Ramos (cell line): ENCODE measurements around the gene GMPPB.

Experiments used
- in situ Hi-C: fragments of 300-500 bp; cut with MboI; formaldehyde crosslinking; loops from one replicate; pipeline ENCODE4 v1.14.3; 2022; ENCODE audit warnings: low sequenced_read_pairs; ENCODE audit not compliant: unreplicated experiment

Gene GMPPB

DNA sequence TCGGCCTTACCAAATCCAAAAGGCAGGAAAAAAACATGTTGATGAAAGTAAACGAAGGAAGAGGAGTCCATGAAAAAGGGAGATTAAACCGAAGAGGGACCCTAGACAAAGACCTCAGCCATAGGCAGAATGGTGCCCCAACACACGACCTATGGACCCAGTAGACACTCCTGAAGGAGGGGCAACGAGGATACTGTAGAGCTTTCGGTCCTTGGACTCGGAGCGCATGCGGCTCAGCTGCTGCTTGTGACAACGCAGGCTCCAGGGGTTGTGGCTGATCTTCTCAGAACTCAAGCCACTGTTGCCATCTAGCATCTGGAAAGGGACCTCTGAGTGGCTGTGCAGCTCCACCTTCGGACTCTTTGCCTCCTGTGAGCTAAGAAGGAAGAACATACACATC lies 8.8 kb upstream of the GMPPB start:
- in situ Hi-C loops, result no loop called here

- in situ Hi-C loops, result no loop called here
These were observed 6.3 kb upstream of the GMPPB start for GRCh38 chr3:49729966-49730609.

DNA sequence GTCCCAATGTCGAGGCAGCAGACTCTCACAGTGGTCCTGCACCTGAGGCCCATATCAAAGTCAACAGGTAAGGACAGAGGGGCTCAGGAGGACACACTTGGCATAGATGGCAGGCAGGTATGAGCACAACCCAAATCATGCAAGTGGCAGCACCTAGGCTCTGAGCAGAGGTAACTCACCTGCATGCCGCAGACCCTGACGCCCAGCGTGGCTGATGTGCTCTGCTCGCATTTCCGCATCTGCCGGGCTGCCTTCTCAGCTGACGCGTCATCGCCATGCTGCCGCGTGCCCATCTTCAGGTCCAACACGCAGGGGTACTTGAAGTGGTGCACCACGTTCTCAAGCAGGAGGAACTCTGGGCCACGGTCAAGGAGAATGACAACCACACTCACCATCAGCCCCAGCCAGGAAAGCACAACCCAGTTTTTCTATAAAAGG lies 4.2 kb upstream of the GMPPB start:
- in situ Hi-C loops, result no loop called here

- in situ Hi-C loops, result no loop called here
These were observed 3.6 kb upstream of the GMPPB start for GRCh38 chr3:49727154-49727923.

DNA sequence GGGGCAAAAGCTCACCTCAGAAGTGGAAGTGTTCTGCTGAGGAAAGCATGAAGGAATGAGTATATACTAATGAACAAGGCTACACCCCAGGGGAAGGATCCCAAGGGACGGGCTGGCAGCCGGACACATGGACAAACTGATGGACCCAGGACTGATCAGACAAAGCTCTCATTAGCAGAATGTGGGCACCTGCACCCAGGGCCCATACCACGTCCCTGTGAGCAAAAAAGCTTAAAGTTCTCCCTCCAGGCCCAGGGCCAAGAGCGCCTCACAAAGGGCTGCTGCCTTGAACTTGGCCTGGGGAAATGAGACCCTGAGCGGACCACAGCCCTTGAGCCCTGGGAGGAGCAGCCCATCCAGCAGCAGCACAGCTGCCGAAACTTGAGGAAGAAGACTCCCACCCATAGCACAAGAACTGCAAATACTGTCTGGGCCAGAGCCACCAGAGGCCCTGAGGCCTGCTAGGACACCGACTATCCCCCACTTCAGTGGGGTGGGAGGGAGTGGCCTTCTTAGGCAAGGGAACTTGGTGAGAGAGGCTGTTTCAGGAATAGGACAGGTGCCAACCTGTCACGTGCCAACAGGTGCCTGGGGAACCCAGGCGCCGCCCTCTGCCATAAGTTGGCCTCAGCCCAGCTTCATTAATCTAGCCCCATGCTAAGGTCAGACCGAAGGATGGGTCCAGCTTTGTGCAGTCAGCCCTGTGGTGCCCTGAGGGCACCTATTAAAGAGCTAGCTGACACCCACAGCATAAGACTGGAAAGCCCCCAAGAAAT lies 2.3 kb upstream of the GMPPB start:
- in situ Hi-C loops, result no loop called here

DNA sequence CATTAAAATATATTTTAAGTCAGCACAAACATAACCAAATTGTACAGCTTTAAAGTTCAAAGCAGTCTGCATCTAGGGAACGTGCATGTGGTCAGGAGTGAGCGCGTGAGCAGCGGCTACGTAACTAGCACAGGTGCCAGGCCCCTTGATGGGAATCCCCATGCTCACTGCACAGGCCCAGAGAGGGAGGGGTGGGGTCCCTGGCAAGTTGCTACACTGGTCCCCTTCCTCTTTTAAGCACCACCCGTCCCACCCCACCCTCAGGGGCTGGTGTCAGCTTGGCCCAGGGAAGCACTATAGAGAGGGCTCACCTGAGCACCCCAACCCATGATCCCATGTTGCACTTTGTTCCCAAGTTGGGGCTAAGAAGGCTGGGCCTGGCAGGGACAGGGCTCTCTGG lies 835 bp upstream of the GMPPB start:
- in situ Hi-C loops, result no loop called here

- in situ Hi-C loops, result no loop called here
These were observed 489 bp downstream of the GMPPB start for GRCh38 chr3:49723296-49723627.

- in situ Hi-C loops, result no loop called here
These were observed 855 bp downstream of the GMPPB start for GRCh38 chr3:49722896-49723295.

- in situ Hi-C loops, result no loop called here
These were observed 1.6 kb downstream of the GMPPB start for GRCh38 chr3:49721896-49722781.

GRCh38 chr3:49721596-49721895 lies 2.2 kb downstream of the GMPPB start:
- in situ Hi-C loops, result no loop called here

DNA sequence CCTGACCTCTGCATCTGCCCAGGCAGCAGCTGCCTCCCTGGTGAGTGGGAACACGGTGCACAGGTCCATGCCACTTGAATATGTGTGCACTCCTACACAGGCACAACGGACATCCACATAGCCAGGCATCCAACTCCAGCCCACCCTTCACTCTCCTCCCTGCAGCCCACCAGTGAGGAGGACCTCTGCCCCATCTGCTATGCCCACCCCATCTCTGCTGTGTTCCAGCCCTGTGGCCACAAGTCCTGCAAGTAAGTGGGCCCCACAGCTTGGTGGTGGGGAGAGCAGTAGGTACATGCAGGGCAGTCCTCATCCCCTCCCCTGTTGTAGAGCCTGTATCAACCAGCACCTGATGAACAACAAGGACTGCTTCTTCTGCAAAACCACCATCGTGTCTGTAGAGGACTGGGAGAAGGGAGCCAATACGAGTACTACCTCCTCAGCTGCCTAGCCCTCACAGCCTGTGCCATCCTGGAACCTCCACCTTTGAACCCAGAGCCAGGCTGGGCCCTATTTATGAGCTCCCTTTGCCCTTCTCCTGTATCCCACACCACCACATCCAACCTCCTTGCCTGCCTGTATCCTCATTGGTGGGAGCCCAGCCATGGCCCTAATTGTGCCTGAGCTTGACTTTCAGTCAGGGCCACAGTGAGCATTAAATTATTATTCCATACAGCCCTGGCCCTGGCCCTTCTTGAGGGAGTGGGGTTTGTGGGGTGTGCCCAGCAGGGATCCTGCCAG lies 2.7 kb downstream of the GMPPB start:
- in situ Hi-C loops, result no loop called here

DNA sequence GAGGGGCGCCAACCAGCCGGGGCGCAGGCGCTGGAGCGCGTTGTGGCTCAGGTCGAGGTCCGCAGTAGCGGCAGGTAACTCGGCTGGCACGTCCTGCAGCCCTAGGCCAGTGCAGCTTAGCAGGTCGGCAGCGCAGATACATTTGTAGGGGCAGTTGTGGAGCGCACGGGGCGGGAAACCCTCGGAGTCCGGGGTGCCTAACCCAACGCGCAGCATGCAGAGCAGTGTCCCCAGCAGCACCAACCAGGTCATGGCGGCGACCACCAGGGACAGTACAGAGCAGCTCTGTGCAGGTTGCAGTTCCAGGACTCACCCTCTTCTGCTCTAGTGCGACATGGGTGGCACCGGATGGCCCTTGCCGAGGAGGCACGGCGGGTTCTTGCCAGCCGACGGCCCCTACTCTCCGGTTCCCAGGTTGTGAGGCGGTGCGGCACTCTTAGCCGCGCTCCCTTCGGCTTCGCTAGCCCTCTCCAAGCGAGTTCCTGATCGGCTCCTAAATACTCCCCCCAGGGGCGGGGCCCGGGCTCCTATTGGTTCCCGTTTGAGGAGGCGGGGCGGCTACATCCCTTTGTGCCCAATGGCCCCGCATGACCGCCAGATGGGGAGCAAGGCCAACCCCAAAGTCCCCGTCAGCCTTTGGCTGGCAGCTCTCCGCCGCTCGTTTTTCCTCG lies 4.4 kb downstream of the GMPPB start, which contains the start of gene AMIGO3:
Gene AMIGO3, minus strand, starts transcription at position 471 of the 671 bp plus-strand sequence. Its CDS starts 219 bp downstream, at position 252.
- in situ Hi-C loops, result no loop called here

- in situ Hi-C loops, result no loop called here
These were observed 4.9 kb downstream of the GMPPB start for GRCh38 chr3:49718858-49719213.

- in situ Hi-C loops, result no loop called here
These were observed 5.5 kb downstream of the GMPPB start for GRCh38 chr3:49717959-49718857.

GRCh38 chr3:49717211-49717958 lies 6.4 kb downstream of the GMPPB start:
- in situ Hi-C loops, result no loop called here

DNA sequence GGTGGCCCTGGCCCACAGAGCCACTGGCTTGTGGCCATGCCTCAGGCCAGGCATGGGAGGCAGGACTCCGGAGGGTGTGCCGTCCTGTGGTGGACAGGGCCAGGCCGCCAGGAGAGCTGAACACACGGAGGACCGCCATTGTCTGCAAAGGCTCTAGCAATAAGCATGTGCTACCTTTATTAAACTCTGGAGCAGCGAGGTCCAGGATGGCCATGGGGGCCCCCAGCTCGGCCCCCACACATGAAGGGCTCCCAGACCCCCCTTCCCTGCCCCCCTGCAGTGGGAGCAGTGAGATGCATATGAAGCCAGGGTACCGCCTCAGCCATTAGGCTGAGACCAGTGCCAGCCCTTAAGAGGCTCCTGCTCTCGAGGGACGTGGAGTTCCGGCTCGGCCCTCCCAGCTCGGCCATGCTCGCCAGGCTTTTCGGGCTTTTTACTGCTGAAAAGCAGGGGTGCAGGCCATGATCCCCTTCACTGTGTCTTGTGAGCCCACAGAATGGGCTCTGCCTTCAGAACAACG lies 7.0 kb downstream of the GMPPB start:
- in situ Hi-C loops, result no loop called here

- in situ Hi-C loops, result no loop called here
These were observed 7.6 kb downstream of the GMPPB start for GRCh38 chr3:49716169-49716568.
